SK-N-SH treated with all-trans-retinoic acid at 6 μM for 48 hours (cell line): Measurements from ENCODE around the gene GFRA1.

Experiments
- ARNTL ChIP-seq: fragments of 450-650 bp; formaldehyde crosslinking; IDR thresholded peaks from 2 replicates; pipeline ENCODE4 v1.5.0; 2020; ENCODE audit warnings: low read depth, mild to moderate bottlenecking, moderate library complexity, borderline replicate concordance
- PPARA ChIP-seq: fragments of 250-450 bp; sonication (Bioruptor Pico); IDR thresholded peaks from 2 replicates; pipeline ENCODE4 v1.5.0; 2020; ENCODE audit warnings: mild to moderate bottlenecking, borderline replicate concordance
- ZC3H10 ChIP-seq: fragments of 250-450 bp; sonication (Bioruptor Pico); IDR thresholded peaks from 2 replicates; pipeline ENCODE4 v1.5.1; 2021; ENCODE audit warnings: mild to moderate bottlenecking, moderate library complexity
- ZFP30 ChIP-seq: fragments of 450-650 bp; formaldehyde crosslinking; IDR thresholded peaks from 2 replicates; pipeline ENCODE4 v1.5.0; 2022; ENCODE audit warnings: mild to moderate bottlenecking, moderate library complexity

DNA sequence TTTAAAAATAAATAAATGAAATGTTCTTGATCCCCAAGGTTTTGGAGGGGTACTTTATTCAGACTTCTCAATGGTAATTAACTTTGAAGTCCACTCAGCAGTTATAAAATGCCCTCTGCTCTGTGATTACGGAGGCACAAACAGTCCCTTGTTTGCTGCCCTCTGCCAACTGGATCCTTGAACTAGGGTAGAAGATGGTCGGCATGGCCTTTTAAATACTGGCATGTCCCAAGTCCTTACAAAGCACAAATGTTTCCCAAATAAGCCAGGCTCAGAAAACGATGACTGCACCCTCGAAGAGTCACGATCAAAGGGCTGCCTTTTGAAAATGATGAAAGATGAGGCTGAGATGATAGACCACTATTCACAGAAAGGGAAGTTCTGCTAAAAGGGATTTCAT, 47.0 kb downstream of the GFRA1 start:
- TF ChIP-seq PPARA (CRISPR knock-in tag) = no peak
- no peak for TF ChIP-seq ARNTL (CRISPR knock-in tag)
- TF ChIP-seq ZFP30 = no peak
- no peak for TF ChIP-seq ZC3H10 (CRISPR knock-in tag)
